ENCODE measurements around the gene TKT. TPM values are rescaled to one million over a fixed set of nuclear protein-coding genes. Genes with fewer than 3 reads are reported as not detected.
A peak's percentile ranks its signal among the peaks of the same experiment; 100 is the strongest.

The TKT gene
- total RNA-seq, 1 experiment from 2014 or later = 650 TPM

DNA sequence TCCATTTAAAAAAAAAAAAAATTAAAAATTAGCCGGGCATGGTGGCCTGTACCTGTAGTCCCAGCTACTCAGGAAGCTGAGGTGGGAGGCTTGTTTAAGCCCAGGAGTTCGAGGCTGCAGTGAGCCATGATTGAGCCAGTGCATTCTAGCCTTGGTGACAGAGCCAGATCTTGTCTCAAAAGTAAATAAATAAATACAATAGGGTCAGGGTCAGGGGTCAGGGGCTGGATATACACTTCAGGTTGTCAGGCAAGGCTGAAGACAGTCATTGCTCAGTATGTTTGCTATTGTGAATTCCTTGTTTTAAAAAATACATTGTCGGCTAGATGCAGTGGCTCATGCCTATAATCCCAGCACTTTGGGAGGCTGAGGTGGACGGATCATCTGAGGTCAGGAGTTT lies 8.1 kb upstream of the TKT start:
- no peak overlapping the region for H3K4ac ChIP-seq (ENCODE audit: low read depth, low read length)
- Mint-ChIP-seq H3K27ac (peak overlapping the region in 1 of 3 experiments; percentile 55; a peak in 1 of 7 replicates), H3K4me1 (peaks cover 24 to 31% of the 10 kb centered on the region in 2 experiments), H3K36me3 (ENCODE audit: insufficient read depth in 1 of 3, low read depth in 3 of 3) (no peaks in the 10 kb centered on the region), H3K27me3 (ENCODE audit: low read depth) (no peaks in the 10 kb centered on the region; the same call in 1 of the 2 replicates), H3K4me3 (no peak overlapping the region), H3K9me3 (no peaks in the 10 kb centered on the region)
- no peak for DNase-seq
- no peak overlapping the region for H2AFZ ChIP-seq (ENCODE audit: low read length)
- H2AK5ac ChIP-seq (ENCODE audit: insufficient read length, low read length) = no peak overlapping the region
- H2BK5ac ChIP-seq (ENCODE audit: insufficient read length, low read length) = no peak overlapping the region
- peaks cover 9% of the 10 kb centered on the region; the same call in 1 of the 2 replicates for H3K4me1 ChIP-seq (ENCODE audit: insufficient read depth, low read length)
- no peak overlapping the region for H3K4me2 ChIP-seq (ENCODE audit: insufficient read depth, insufficient read length, low read length)
- H2BK12ac ChIP-seq (ENCODE audit: insufficient read length, low read depth, low read length) = no peak overlapping the region
- H3K27ac ChIP-seq (ENCODE audit: insufficient read length, low read depth, low read length) = no peak overlapping the region
- H2BK20ac ChIP-seq (ENCODE audit: low read depth, low read length, poor library complexity, severe bottlenecking) = no peak overlapping the region
- H4K5ac ChIP-seq (ENCODE audit: insufficient read length, low read depth, low read length) = no peak overlapping the region
- H3K14ac ChIP-seq (ENCODE audit: insufficient read depth, low read length) = no peak overlapping the region
- H3T11ph ChIP-seq (ENCODE audit: low read length) = no peak overlapping the region
- H3K9me3 ChIP-seq (ENCODE audit: control insufficient read depth, low read depth, low read length) = no peaks in the 10 kb centered on the region
- no CpG with 5 or more reads among the region's 4 CpGs for WGBS (ENCODE audit: extremely low coverage, insufficient read length, low lambda C conversion rate)
- H4K20me1 ChIP-seq (ENCODE audit: control insufficient read depth, insufficient read depth, insufficient read length) = no peaks in the 10 kb centered on the region
- no peaks in the 10 kb centered on the region for H3K79me2 ChIP-seq (ENCODE audit: insufficient read depth, low read length)
- H3K23me2 ChIP-seq (ENCODE audit: insufficient read length, low read depth, low read length, poor library complexity, severe bottlenecking) = no peaks in the 10 kb centered on the region
- no peaks in the 10 kb centered on the region for H3K27me3 ChIP-seq (ENCODE audit: insufficient read depth, low read length)
- H4K91ac ChIP-seq (ENCODE audit: insufficient read length, low read depth, low read length) = no peak overlapping the region
- no peak overlapping the region for H2BK120ac ChIP-seq (ENCODE audit: low read depth, low read length, poor library complexity, severe bottlenecking)
- H4K8ac ChIP-seq (replicated peaks; ENCODE audit: insufficient read length, low read depth, low read length) = no peak overlapping the region
- H3K23ac ChIP-seq (ENCODE audit: insufficient read length, low read depth, low read length) = no peak overlapping the region
- H2BK15ac ChIP-seq (ENCODE audit: low read depth, low read length) = no peak overlapping the region
- H3K9ac ChIP-seq (ENCODE audit: extremely low read depth, insufficient read length, low read length) = no peak overlapping the region
- no peak overlapping the region for H3K18ac ChIP-seq (ENCODE audit: insufficient read length, low read depth, low read length)
- H3K79me1 ChIP-seq (ENCODE audit: insufficient read depth, low read depth, low read length, poor library complexity, severe bottlenecking) = no peaks in the 10 kb centered on the region
- no peak overlapping the region for H3K56ac ChIP-seq (ENCODE audit: insufficient read length, low read depth, low read length)
- TF ChIP-seq, protein P1, sequence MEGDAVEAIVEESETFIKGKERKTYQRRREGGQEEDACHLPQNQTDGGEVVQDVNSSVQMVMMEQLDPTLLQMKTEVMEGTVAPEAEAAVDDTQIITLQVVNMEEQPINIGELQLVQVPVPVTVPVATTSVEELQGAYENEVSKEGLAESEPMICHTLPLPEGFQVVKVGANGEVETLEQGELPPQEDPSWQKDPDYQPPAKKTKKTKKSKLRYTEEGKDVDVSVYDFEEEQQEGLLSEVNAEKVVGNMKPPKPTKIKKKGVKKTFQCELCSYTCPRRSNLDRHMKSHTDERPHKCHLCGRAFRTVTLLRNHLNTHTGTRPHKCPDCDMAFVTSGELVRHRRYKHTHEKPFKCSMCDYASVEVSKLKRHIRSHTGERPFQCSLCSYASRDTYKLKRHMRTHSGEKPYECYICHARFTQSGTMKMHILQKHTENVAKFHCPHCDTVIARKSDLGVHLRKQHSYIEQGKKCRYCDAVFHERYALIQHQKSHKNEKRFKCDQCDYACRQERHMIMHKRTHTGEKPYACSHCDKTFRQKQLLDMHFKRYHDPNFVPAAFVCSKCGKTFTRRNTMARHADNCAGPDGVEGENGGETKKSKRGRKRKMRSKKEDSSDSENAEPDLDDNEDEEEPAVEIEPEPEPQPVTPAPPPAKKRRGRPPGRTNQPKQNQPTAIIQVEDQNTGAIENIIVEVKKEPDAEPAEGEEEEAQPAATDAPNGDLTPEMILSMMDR (conservative IDR thresholded peaks at IDR 0.05) = no peak
